ENCODE data around the gene NEXN.

DNA sequence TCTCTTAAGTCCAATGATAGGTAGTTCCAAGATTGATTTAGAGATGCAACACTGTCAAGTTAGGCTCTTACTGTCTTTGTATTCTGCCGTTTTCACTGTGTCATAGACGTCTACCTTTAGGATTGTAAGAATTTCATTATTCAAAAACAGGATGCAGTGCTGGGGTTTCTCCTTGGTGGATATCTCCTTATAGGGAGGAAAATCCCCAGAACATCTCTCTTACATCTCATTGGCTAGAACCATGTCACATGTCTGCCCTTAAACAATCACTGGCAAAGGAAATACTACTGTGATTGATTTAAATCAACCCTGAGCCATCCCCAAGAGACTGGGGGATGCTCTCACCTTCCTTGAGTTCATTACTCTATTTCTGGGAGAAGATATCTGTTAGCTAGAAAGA, 101.3 kb downstream of the NEXN start:
- TF ChIP-seq CTCF (conservative IDR thresholded peaks at IDR 0.05) = no peak
- no peak for TF ChIP-seq ZFX (IDR thresholded peaks at IDR 0.05)
